Dendritic cell treated with granulocyte-macrophage colony-stimulating factor and Interleukin-4, amounts not matched to agents 40 ng/mL and 50 ng/mL, for 4 days (primary cell): Measurements from ENCODE around the gene AFG1L.
"Not testable (repeated sequence)": the region's sequence is repeated elsewhere in the genome, so short reads cannot be mapped to it uniquely, and the experiment has no call there.

Experiments
- H3K27ac Mint-ChIP-seq: one replicate; pipeline ENCODE4 v1.8.0; 2022; ENCODE audit warnings: mild to moderate bottlenecking, mixed read lengths
- H3K27me3 Mint-ChIP-seq: one replicate; pipeline ENCODE4 v1.8.0; 2022; ENCODE audit warnings: mild to moderate bottlenecking, mixed read lengths
- H3K36me3 Mint-ChIP-seq: one replicate; pipeline ENCODE4 v1.8.0; 2022; ENCODE audit warnings: low read depth, mixed read lengths
- H3K4me1 Mint-ChIP-seq: one replicate; pipeline ENCODE4 v1.8.0; 2022; ENCODE audit warnings: low read depth, mixed read lengths
- H3K4me3 Mint-ChIP-seq: one replicate; pipeline ENCODE4 v1.8.0; 2022; ENCODE audit warnings: mild to moderate bottlenecking, moderate library complexity, mixed read lengths
- H3K9me3 Mint-ChIP-seq: one replicate; pipeline ENCODE4 v1.8.0; 2022; ENCODE audit warnings: mixed read lengths
- intact Hi-C: fragments of 100-400 bp; cut with micrococcal nuclease; formaldehyde crosslinking; loops from one replicate; pipeline ENCODE4 v1.15.0; 2022

Gene AFG1L

DNA sequence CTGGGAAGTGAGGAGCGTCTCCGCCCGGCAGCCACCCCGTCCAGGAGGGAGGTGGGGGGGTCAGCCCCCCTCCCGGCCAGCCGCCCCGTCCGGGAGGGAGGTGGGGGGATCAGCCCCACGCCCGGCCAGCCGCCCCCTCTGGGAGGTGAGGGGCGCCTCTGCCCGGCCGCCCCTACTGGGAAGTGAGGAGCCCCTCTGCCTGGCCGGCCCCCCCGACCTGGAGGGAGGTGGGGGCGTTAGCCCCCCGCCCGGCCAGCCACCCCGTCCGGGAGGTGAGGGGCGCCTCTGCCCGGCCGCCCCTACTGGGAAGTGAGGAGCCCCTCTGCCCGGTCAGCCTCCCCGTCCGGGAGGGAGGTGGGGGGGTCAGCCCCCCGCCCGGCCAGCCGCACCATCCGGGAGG lies 24.9 kb upstream of the AFG1L start:
- H3K9me3 Mint-ChIP-seq, H3K4me3 Mint-ChIP-seq, H3K36me3 Mint-ChIP-seq, H3K27me3 Mint-ChIP-seq, H3K27ac Mint-ChIP-seq, intact Hi-C loops, H3K4me1 Mint-ChIP-seq: not testable (repeated sequence)

DNA sequence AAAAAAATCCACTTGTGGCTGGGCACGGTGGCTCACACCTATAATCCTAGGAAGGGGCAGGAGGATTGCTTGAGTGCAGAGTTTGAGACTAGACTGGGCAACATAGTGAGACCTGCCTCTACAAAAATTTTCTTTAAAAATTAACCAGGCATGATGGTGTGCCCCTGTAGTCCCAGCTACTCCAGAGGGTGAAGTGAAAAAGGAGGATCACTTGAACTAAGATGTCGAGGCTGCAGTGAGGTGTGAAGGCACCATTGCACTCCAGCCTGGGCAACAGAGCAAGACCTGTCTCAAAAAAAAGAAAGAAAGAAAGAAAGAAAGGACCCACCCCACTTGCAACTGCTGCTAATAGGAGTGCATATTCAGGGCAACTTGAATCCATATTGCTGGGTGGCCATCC lies 20.3 kb upstream of the AFG1L start:
- no peaks in the 10 kb centered on the region for H3K27me3 Mint-ChIP-seq

DNA sequence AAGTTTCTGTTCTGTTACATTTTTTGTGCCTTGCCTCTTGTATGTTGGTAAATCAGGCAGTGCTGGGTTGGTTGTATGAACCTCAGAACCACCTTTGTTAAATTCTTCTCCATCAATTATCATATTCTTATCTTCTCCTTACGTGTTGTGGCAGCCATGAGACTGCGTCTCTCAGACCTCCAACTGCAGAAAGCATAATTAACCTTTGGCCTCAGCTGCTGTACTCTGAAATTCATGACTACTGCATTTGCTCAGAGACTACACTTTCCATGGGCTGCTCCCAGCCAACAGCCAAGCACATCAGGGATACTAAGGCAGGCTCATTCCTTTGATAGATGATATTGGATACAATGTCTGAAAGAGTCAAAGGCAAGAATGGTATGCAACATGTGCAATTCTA lies 18.9 kb upstream of the AFG1L start:
- no peaks in the 10 kb centered on the region for H3K4me1 Mint-ChIP-seq
- intact Hi-C loops: no loop called here
- no peaks in the 10 kb centered on the region for H3K36me3 Mint-ChIP-seq
- H3K9me3 Mint-ChIP-seq: no peaks in the 10 kb centered on the region
- no peaks in the 10 kb centered on the region for H3K27me3 Mint-ChIP-seq
- H3K27ac Mint-ChIP-seq: no peak overlapping the region
- no peak overlapping the region for H3K4me3 Mint-ChIP-seq

More for the DNA sequence above, 20.3 kb upstream of the AFG1L start:
- no peaks in the 10 kb centered on the region for H3K9me3 Mint-ChIP-seq
- intact Hi-C loops: no loop called here
- H3K4me3 Mint-ChIP-seq: no peak overlapping the region
- no peaks in the 10 kb centered on the region for H3K36me3 Mint-ChIP-seq
- H3K27ac Mint-ChIP-seq: no peak overlapping the region
- H3K4me1 Mint-ChIP-seq: no peaks in the 10 kb centered on the region

DNA sequence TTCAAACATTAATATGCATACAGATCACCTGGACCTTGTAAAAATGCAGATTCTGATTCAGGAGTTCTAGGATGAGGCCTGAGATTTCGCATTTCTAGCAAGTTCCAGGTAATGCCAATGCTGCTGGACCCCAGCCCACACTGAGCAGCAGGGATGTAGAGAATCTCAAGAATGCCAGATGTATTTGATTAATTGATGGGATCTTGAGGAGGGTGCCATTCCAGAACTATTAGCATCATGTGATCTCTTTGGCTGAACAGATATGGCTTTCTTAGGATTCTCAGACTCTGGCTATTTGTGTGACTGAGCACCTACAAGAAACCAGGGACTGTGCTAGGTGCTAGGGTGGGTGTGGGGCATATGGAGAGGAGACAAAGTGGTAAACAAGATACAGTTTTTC lies 17.6 kb upstream of the AFG1L start:
- Mint-ChIP-seq H3K36me3 (no peaks in the 10 kb centered on the region), H3K4me3 (no peak overlapping the region), H3K9me3 (no peaks in the 10 kb centered on the region), H3K27me3 (no peaks in the 10 kb centered on the region), H3K27ac (no peak overlapping the region), H3K4me1 (no peaks in the 10 kb centered on the region)
- intact Hi-C loops: no loop called here

DNA sequence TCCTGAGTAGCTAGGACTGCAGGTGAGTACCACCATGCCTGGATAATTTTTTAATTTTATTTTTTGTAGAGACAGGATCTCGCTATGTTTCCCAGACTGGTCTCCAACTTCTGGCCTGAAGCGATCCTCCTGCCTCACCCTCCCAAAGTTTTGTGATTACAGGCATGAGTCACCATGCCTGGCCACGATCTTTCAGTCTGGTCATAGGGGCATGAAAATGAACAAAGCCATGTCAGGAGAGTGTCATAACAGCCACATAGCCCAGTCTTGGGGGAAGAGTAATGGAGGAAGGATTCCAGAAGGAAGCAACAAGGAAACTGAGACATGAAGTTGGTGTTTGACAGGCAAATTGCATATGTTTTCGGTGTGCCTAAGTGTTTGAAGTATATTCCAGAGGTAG lies 17.0 kb upstream of the AFG1L start:
- H3K27me3 Mint-ChIP-seq: no peaks in the 10 kb centered on the region
- H3K36me3 Mint-ChIP-seq: no peaks in the 10 kb centered on the region

DNA sequence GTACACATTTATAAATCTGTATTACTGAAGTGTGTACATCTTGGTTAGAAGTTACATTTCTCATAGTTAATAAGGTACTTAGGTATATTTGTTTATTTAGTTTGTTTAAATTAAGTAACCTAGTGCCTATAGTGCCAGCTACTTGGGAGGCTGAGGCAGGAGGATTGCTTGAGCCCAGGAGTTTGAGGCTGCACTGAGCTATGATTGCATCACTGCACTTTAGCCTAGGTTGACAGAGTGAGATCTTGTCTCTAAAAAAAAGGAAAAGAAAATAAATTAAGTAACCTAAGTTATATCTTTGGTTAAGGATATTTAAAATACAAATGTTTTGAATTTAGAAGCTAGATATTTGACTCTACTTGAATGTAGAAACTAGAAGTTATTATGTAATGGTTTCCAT lies 9.5 kb upstream of the AFG1L start:
- Mint-ChIP-seq H3K4me1 (peaks cover 17% of the 10 kb centered on the region), H3K27me3 (no peaks in the 10 kb centered on the region), H3K4me3 (no peak overlapping the region), H3K36me3 (no peaks in the 10 kb centered on the region), H3K27ac (no peak overlapping the region), H3K9me3 (no peaks in the 10 kb centered on the region)
- intact Hi-C loops: no loop called here

More for the DNA sequence above, 17.0 kb upstream of the AFG1L start:
- Mint-ChIP-seq H3K4me1 (no peaks in the 10 kb centered on the region), H3K9me3 (no peaks in the 10 kb centered on the region), H3K27ac (no peak overlapping the region), H3K4me3 (no peak overlapping the region)
- intact Hi-C loops: no loop called here

DNA sequence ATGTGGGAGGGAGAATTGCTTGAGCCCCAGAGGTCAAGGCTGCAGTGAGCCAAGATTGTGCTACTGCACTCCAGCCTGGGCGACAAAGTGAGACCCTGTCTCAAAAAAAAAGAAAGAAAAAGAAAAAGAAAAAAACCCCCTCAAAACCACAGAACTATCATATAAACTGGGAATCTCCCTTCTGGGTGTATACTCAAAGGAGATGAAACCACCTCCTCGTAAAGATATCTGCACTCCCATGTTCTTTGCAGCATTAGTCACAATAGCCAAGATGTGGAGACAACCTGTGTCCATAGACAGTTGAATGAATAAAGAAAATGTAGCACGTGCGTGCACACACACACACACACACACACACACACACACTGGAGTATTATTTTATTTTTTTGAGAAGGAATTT lies 8.5 kb upstream of the AFG1L start:
- H3K36me3 Mint-ChIP-seq: no peaks in the 10 kb centered on the region
- H3K9me3 Mint-ChIP-seq: no peaks in the 10 kb centered on the region
- no peak overlapping the region for H3K27ac Mint-ChIP-seq
- peaks cover 18% of the 10 kb centered on the region for H3K4me1 Mint-ChIP-seq
- H3K27me3 Mint-ChIP-seq: no peaks in the 10 kb centered on the region
- intact Hi-C loops: no loop called here
- no peak overlapping the region for H3K4me3 Mint-ChIP-seq

DNA sequence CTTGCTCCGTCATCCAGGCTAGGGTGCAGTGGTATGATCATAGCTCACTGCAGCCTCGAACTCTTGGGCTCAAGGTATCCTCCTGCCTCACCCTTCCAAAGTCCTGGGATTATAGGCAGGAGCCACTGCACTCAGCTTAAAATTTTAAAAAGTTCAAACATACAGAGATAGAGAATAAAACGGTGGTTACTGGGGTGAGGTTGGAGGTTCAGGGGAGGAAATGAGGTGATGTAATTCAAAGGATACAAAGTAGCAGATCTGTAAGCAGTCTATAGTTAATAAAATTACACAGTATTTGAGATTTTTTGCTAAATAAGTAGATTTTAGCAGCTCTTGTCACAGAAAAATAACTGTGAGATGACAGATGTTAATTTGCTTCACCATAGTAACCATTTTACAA lies 7.5 kb upstream of the AFG1L start:
- no peak overlapping the region for H3K27ac Mint-ChIP-seq
- no peaks in the 10 kb centered on the region for H3K27me3 Mint-ChIP-seq
- no peaks in the 10 kb centered on the region for H3K9me3 Mint-ChIP-seq
- no peak overlapping the region for H3K4me3 Mint-ChIP-seq
- intact Hi-C loops: no loop called here
- H3K4me1 Mint-ChIP-seq: peaks cover 27% of the 10 kb centered on the region
- H3K36me3 Mint-ChIP-seq: no peaks in the 10 kb centered on the region

DNA sequence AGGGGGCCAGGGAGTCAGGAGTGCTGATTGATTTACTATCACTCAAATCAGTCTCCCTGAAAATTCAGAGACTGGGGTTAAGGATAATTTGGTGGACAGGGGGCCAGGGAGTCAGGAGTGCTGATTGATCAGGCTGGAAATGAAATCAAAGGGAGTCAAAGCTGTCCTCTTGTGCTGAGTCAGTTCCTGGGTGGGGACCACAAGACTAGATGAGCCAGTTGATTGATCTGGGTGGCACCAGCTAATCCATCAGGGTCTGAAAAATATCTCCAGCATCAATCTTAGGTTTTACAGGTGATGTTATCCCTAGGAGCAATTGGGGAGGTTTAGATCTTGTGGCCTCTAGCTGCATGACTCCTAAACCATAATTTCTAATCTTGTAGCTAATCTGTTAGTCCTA lies 6.1 kb upstream of the AFG1L start:
- Mint-ChIP-seq H3K9me3 (no peaks in the 10 kb centered on the region), H3K4me3 (no peak overlapping the region), H3K4me1 (peaks cover 35% of the 10 kb centered on the region), H3K36me3 (no peaks in the 10 kb centered on the region), H3K27me3 (no peaks in the 10 kb centered on the region), H3K27ac (no peak overlapping the region)
- intact Hi-C loops: no loop called here

DNA sequence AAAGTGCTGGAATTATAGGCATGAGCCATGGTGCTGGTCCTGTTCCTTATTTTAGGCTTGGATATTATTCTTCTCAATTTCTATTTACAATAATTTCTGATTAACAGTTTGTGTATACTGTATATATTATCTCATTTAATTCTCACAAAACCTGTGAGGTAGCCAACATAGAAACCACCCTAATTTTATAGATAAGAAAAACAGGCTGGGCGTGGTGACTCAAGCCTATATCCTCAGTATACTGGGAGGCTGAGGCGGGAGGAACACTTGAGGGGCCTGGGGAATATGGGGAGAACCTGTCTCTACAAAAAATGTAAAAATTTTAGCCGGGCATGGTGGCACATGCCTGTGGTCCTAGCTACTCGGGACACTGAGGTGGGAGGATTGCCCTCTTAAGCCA lies 3.8 kb upstream of the AFG1L start:
- no peaks in the 10 kb centered on the region for H3K27me3 Mint-ChIP-seq
- no peak overlapping the region for H3K4me3 Mint-ChIP-seq
- intact Hi-C loops: no loop called here
- no peak overlapping the region for H3K27ac Mint-ChIP-seq
- no peaks in the 10 kb centered on the region for H3K9me3 Mint-ChIP-seq
- H3K36me3 Mint-ChIP-seq: peaks cover 11% of the 10 kb centered on the region
- H3K4me1 Mint-ChIP-seq: peaks cover 41% of the 10 kb centered on the region

DNA sequence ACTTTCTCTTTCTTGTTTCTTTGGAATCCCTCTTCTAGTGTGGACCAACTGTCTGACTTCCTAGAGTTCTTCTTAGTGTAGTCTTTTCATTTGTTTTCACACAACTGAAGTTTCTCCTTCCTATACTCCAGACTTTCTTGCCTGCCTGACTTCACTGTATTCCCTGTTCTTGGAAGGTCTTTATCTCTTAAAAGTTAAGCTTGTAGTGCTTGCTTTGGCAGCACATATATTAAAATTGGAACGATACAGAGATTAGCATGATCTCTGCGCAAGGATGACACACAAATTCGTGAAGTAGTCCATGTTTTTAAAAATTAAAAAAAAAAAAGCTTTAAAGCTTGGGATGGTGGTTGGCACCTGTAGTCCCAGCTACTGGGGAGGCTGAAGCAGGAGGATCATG lies 2.3 kb upstream of the AFG1L start:
- Mint-ChIP-seq H3K36me3 (peaks cover 11% of the 10 kb centered on the region), H3K4me1 (peaks cover 41% of the 10 kb centered on the region)
- H3K9me3 Mint-ChIP-seq, intact Hi-C loops, H3K27me3 Mint-ChIP-seq, H3K27ac Mint-ChIP-seq, H3K4me3 Mint-ChIP-seq: not testable (repeated sequence)

DNA sequence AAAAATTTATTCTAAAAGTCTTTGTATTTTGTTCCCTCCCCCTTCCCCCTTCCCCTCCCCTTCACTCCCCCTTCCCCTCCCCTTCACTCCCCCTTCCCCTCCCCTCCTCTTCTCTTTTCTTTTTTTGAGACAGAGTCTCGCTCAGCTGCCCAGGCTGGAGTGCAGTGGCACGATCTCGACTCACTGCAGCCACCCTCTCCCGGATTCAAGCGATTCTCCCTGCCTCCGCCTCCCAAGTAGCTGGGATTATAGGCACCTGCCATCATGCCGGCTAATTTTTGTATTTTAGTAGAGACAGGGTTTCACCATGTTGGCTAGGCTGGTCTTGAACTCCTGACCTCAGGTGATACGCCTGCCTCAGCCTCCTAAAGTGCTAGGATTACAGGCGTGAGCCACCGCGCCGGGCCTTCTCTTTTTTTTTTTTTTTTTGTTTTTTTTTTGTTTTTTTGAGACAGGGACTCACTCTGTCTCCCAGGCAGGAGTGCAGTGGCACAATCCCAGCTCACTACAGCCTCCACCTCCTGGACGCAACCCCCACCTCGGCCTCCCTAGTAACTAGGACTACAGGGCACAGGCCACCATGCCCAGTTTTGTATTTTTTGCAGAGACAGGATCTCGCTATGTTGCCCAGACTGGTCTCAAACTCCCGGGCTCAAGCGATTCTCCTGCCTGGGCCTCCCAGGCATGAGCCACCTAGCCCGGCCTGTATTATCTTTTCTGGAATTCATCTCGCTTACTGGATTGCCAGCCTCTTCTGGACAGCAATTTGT lies 1.1 kb upstream of the AFG1L start:
- Mint-ChIP-seq H3K27ac (peak overlapping the region; percentile 100), H3K4me3 (peak overlapping the region; percentile 20), H3K36me3 (peaks cover 11% of the 10 kb centered on the region), H3K9me3 (no peaks in the 10 kb centered on the region), H3K4me1 (peaks cover 39% of the 10 kb centered on the region), H3K27me3 (no peaks in the 10 kb centered on the region)
- intact Hi-C loops: loop anchor here (1.0 kb wide), 1 partner anchor 32 kb away; the partner anchor contains the start of gene SNX3

DNA sequence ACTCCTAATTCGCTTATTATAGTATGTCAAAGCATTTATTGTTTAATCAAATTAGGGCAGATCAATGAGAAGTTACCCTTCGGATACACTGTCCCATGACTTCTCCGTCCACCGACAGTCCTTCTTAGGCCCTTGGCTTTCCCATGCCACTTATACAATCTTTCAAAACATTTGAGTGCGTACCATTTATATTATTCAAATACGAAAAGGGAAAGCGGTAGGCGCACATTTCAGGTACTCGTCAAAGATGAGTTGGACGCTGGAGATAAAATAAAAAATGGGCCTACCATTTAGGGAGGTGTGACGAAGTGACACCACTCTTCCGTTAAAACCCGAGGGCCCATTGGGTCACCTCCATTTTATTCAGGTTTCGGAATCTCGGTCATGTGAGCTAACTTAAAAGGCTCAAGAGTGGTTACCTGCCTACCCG lies 542 bp upstream of the AFG1L start:
- Mint-ChIP-seq H3K4me3 (peak overlapping the region; percentile 95), H3K36me3 (peaks cover 11% of the 10 kb centered on the region), H3K9me3 (no peaks in the 10 kb centered on the region), H3K4me1 (peaks cover 37% of the 10 kb centered on the region), H3K27ac (peak overlapping the region; percentile 100), H3K27me3 (no peaks in the 10 kb centered on the region)
- intact Hi-C loops: loop anchor here (1.0 kb wide), 1 partner anchor 33 kb away; the partner anchor contains the start of gene SNX3

DNA sequence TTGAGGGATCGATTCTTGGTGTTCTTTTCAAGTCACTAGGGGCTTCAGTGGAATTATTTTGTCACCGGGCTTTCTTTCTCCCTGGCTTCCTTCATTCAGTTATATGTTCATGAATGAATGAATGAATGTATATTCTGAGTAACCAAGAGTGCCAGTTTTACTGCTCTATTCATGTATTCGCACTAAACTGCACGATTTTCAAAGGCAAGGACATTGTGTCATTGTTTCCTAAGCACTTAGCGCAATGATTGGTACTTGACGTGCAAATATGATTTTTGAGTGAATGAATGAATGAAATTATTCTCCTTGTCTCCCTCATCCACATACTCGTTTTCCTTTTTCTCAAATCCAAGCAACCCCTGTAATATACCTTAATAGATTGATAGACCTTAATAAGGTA lies 822 bp downstream of the AFG1L start:
- Mint-ChIP-seq H3K27me3 (no peaks in the 10 kb centered on the region), H3K27ac (peak overlapping the region; percentile 100), H3K4me1 (peaks cover 32% of the 10 kb centered on the region), H3K4me3 (peak overlapping the region; percentile 95), H3K36me3 (peaks cover 11% of the 10 kb centered on the region), H3K9me3 (no peaks in the 10 kb centered on the region)
- intact Hi-C loops: no loop called here

DNA sequence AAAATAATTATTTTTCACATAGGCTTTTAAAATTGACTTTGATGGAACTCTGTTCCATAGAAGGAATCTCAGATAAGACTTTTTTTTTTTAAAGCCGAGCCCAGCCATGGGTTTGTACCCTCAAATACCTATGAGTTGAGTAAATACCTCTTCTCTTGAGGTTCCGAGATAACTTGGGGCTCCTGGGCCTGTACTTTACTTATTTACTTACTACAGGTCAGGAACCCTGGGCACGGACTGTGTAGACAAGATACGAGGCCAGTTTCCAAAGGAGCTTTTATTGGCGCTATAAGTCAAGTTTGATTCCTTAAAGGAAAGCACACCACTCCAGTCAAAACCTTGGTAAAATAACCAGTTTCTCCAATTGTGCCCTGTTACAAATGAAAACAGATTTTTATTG lies 7.5 kb downstream of the AFG1L start:
- peaks cover 8% of the 10 kb centered on the region for H3K4me1 Mint-ChIP-seq
- H3K4me3 Mint-ChIP-seq: no peak overlapping the region
- H3K27me3 Mint-ChIP-seq: no peaks in the 10 kb centered on the region
- no peaks in the 10 kb centered on the region for H3K9me3 Mint-ChIP-seq
- intact Hi-C loops: no loop called here
- no peak overlapping the region for H3K27ac Mint-ChIP-seq
- H3K36me3 Mint-ChIP-seq: no peaks in the 10 kb centered on the region
